Jurkat, Clone E6-1 (cell line): ENCODE results near the gene TMEM63C.

ENCODE experiments used
- DNase-seq: peaks from one replicate; pipeline ENCODE4 v3.0.0-alpha.2; 2011; ENCODE audit warnings: low read depth, low spot score
- H3K4me3 ChIP-seq: 2 replicates; pipeline ENCODE4 v1.5.1; 2011; ENCODE audit warnings: mild to moderate bottlenecking, low read length, control low read depth, moderate library complexity

The TMEM63C gene

DNA sequence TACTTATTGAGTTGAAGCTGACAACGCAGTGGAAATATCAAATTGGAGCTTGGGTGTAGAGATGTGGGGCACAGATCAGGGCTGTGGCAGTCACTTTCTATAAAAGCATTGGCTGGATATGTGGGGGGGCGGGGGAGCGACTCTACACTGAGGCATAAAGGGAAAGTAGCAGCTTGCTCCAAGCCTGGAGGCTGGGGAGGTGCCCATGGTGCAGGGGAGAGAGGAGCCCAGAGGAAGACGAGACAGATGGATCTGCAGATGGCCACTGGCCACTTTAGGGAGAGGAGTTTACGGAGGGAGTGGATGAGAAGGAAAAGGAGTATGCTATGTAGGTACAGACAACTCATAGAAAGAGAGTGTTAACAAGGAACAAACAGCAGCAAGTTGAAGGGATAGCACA is 102.9 kb downstream of the TMEM63C start:
- H3K4me3 ChIP-seq, result no peak overlapping the region
- no peak for DNase-seq

DNA sequence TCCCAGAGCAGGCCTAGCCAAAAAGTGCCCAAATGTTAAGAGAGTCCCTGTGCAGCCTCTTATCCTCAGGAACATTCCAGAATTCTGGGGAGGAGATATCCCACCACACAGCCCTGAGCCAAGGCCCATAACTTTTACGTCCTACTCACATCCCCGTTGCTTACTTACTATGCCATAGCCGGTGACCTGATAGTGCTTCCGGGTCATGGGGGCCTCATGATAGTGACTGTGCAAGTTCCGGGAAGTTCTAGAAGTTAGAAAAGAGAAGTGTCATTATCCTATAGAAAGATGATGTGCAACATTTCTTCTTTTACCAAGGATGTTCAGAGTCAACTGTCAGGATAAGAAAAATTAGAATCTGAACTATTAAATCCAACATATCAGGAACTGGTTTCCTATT is 105.0 kb downstream of the TMEM63C start:
- DNase-seq, result no peak
- H3K4me3 ChIP-seq, result no peak overlapping the region

DNA sequence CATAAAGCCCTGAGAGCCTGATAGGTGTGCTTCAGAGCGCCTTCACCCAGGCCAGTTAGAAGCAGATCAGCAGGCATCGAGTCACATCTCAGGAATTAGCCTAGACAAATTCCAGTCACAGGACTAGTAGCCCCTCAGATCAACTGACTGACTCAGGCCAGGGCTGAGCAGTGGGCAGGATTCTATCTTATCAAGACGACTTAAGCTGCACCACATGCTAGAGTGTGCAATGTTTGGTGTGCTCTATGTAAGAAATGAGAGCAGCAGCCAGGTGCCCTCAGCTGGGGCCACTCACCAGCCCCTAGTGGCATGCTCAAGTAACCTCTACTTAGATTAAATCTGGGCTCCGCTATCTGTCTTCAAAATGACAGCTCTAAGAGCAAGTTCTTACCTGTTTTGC is 109.1 kb downstream of the TMEM63C start:
- H3K4me3 ChIP-seq, result no peak overlapping the region
- DNase-seq, result no peak

DNA sequence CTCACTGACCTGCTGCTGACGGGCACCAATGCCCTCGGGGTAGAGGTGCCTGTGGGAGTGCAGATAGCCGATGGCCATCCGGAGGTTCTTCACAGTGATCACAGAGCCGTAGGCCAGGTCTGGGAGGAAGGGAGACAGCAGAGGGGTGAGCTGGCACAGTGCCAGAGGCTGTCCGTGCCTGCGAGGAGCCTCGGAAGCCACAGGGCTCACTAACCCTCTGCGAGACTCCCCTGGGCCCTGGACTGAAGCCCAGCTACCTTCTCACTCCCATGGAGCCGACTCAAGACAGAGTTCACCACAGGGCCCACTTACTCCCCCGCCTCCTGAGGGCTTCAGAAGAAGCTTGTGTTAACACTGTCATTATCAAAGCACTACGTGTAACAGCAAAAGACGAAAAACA is 114.6 kb downstream of the TMEM63C start:
- DNase-seq, result no peak
- H3K4me3 ChIP-seq, result no peak overlapping the region

DNA sequence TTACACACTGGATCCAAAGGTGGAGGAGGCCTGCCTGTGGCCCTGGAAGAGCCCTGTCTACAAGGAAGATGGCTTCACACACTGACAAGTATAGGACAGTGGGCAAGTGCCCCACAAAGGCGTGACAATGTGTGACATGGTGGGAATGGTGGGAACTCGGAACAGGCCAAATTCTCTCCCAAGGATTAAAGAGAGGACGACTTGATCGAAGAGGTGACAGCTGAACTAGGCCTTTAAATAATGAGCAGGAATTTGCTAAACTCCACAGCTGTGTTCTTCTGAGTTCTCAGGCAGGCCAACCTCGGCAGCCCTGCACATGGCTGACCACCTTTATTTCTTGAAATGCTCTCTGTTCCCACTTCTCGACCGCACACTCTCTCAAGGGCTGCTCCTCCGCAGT is 115.3 kb downstream of the TMEM63C start:
- DNase-seq, result no peak
- no peak overlapping the region for H3K4me3 ChIP-seq

DNA sequence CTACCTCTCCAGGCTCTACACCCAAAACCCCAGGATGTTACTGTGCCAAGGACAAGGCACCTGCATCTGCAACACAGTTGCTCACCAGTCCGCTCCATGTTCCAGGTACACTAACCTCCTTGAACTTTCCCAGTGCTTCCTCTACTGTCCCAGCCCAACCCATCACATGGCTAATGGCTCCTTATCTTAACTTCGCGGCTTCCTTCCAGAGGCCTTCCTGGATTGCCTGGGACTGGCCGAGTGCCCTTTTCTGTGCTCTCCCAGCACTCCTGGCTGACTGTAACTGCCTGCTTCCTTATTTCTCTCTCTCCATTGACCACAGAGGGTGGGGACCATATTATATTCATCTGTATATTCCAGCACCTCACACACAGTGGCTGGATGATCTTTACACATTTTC is 118.2 kb downstream of the TMEM63C start:
- no peak overlapping the region for H3K4me3 ChIP-seq
- no peak for DNase-seq

DNA sequence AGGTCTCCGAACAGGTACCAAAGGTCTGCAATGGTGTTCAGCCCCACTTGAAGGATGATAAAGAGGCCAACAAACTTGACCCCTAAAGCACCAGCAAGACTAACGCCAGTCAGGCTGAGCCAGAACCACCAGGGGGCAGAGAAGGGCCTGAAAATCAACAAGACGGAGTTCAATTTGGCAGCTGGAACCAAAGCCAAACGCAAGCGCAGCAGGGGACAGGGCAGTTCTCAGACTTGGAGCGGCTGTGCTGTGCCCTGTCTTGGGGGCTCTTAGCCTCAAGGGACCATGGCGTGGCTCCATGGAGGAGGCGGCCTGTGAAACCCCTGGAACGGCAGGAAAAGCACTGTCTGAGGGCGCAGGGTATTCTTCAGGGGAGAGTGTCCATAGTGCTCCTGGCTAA is 119.5 kb downstream of the TMEM63C start:
- peak; percentile 38 for DNase-seq
- H3K4me3 ChIP-seq, result no peak overlapping the region

DNA sequence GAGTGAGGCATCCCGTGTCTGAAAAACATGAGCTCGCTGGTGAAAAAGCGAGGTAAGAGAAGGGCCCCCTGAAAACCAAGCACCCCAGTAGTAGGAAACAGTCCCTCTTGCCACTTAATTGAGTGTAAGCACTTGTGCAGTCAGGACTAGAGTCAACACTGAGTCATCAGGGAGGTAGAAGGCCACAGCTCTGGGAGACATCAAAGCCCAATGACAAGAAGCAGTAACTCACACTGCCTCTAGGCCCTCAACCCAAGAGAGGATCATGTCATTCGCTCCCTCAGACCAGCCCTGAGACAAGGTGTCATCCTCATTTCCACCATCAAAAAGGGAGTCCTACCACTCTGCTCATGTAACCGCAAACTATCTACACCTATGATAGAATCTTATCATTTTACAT is 121.3 kb downstream of the TMEM63C start:
- DNase-seq, result no peak
- no peak overlapping the region for H3K4me3 ChIP-seq

DNA sequence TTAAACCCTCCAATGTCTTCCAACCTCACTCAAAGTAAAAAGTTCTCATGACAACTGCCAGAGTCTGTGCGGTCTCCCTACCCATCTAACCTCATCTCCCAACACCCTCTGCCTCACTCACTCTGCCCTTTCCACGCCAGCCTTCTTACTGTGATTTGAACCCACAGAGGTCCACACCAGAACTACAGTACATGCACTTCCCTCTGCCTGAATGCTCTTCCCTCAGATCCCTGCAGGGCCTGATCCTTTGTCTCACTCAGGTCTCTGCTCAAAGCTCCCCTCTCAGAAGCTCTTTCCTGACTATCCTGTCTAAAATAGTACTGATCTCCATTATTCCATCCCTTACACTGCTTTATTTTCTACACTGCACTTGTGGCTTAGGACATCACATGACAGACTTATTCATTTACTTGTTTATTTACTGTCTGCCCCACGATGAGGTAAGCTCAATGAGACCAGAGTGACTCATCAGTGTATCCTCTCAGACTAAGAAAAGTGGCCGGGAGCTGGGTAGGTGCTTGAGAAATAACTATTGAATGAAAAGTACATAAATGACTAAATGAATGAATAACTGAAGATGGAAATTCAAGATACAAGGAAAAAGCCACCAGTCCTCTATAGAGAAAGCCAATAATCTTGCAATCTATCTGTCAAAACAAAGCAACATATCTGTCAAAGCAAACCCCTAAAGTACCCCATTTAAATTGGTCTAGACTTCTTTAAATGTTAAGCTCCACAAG is 122.0 kb downstream of the TMEM63C start:
- no peak for DNase-seq
- no peak overlapping the region for H3K4me3 ChIP-seq

DNA sequence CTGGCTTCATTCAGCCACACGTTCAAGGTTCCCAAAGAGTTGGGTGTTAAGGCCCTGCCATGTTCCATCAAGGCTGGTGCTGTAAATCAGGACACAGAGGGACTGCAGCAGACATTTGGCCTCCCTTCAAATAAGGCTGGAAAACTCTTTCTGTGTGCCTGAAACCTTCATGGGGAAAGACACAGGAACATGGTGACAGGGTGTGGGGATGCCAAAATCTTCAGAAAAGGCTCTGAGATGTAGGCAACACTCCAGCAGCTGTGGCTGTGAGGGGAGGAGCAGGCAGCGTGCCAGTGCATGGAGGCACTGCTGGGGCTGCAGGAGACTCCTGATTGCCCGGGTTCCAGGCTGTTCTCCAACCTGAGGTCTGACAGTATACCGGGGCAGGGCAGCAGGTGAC is 124.1 kb downstream of the TMEM63C start:
- no peak overlapping the region for H3K4me3 ChIP-seq
- DNase-seq, result no peak

DNA sequence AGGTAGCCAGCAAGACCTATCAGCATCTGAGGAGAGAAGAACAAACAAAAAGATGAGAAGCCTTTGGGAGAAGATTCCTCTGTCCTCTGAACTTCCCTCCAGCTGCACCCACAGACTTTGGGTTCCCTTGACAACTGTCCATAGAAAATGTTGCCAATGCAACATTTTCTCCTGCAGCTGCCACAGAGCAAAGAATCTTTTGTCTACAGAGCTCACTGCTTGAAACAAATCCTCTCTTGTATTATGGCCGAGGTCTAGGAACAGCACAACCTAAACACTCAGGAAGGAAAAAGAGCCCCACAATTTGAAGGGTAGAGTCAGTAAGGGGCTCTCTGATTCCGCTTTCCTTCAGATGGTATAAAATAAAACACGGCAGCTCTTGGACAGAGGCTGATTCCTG is 124.8 kb downstream of the TMEM63C start:
- no peak for DNase-seq
- no peak overlapping the region for H3K4me3 ChIP-seq

DNA sequence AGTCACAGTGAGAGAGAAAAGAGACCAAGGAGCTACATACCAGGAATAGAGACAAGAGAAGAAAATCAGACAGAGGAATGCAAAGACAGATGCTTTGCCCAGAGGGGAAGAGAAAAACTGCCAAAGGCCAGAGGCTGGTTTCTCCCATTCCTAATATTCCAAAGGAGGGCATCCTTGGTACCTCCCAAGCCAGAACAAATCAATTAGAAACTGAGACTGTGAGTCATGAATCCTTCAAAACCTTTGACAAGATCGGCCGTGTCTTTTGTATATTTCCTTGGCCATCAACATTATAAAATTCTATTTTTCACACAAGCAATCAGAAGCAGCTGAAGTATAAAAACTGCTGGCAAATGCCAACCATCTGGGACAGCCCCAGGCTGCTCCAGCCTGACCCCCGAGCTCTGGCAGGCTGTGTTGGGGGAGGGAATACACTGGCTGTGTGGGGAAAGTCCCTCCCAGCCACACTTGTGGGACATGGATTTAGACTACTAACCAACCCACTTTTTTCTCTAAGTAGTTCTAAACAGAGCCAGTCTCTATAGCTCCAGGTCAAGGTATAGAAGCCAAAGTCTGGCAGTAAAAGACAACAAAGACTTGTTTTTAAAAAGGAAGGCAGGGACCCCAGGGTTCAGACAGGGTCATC is 125.4 kb downstream of the TMEM63C start:
- H3K4me3 ChIP-seq, result no peak overlapping the region
- DNase-seq, result no peak
